Measurements from ENCODE around the gene TMEM272.

The TMEM272 gene

GRCh38 chr13:51780099-51780498, 64.9 kb downstream of the TMEM272 start:
- DNase-seq (ENCODE audit: low read depth) = no peak

- no peak for DNase-seq (ENCODE audit: low read depth)
These were observed 66.6 kb downstream of the TMEM272 start for GRCh38 chr13:51778392-51778791.

- no peak for DNase-seq (ENCODE audit: low read depth)
These were observed 67.1 kb downstream of the TMEM272 start for GRCh38 chr13:51777921-51778320.

- DNase-seq (ENCODE audit: low read depth) = no peak
These were observed 68.8 kb downstream of the TMEM272 start for GRCh38 chr13:51776179-51776578.

GRCh38 chr13:51773515-51773914, 71.5 kb downstream of the TMEM272 start:
- no peak for DNase-seq (ENCODE audit: low read depth)

- DNase-seq (ENCODE audit: low read depth) = no peak
These were observed 72.2 kb downstream of the TMEM272 start for GRCh38 chr13:51772781-51773180.

- DNase-seq (ENCODE audit: low read depth) = no peak
These were observed 72.9 kb downstream of the TMEM272 start for GRCh38 chr13:51772105-51772455.

GRCh38 chr13:51771418-51772104, 73.4 kb downstream of the TMEM272 start:
- no peak for DNase-seq (ENCODE audit: low read depth)

- no peak for DNase-seq (ENCODE audit: low read depth)
These were observed 74.1 kb downstream of the TMEM272 start for GRCh38 chr13:51770681-51771417.

- DNase-seq (ENCODE audit: low read depth) = no peak
These were observed 74.8 kb downstream of the TMEM272 start for GRCh38 chr13:51770160-51770559.

- DNase-seq (ENCODE audit: low read depth) = no peak
These were observed 75.4 kb downstream of the TMEM272 start for GRCh38 chr13:51769455-51770127.

- DNase-seq (ENCODE audit: low read depth) = no peak
These were observed 76.0 kb downstream of the TMEM272 start for GRCh38 chr13:51768976-51769375.

- no peak for DNase-seq (ENCODE audit: low read depth)
These were observed 76.5 kb downstream of the TMEM272 start for GRCh38 chr13:51768378-51768921.

GRCh38 chr13:51767100-51767499, 77.9 kb downstream of the TMEM272 start:
- no peak for DNase-seq (ENCODE audit: low read depth)

- no peak for DNase-seq (ENCODE audit: low read depth)
These were observed 79.8 kb downstream of the TMEM272 start for GRCh38 chr13:51765142-51765515.

- peak; percentile 60 for DNase-seq (ENCODE audit: low read depth)
These were observed 80.5 kb downstream of the TMEM272 start for GRCh38 chr13:51764184-51765141.

- DNase-seq (ENCODE audit: low read depth) = no peak
These were observed 81.5 kb downstream of the TMEM272 start for GRCh38 chr13:51763486-51763885.

All from activated T-cell treated with anti-CD3 and anti-CD28 coated beads for 48 hours (primary cell).